ENCODE measurements around the gene FYN.
"Not testable (repeated sequence)": the region's sequence is repeated elsewhere in the genome, so short reads cannot be mapped to it uniquely, and the experiment has no call there.

FYN gene

GRCh38 chr6:111696814-111697213 is 176.4 kb downstream of the FYN start:
- no peak for DNase-seq

- no peak for DNase-seq
These were observed 180.7 kb downstream of the FYN start for GRCh38 chr6:111692327-111693164.

- no peak for DNase-seq
These were observed 181.7 kb downstream of the FYN start for GRCh38 chr6:111691345-111692225.

GRCh38 chr6:111689946-111690345 is 183.3 kb downstream of the FYN start:
- DNase-seq = no peak

- no peak for DNase-seq
These were observed 183.8 kb downstream of the FYN start for GRCh38 chr6:111689419-111689818.

GRCh38 chr6:111688331-111688730 is 184.9 kb downstream of the FYN start:
- DNase-seq = no peak

GRCh38 chr6:111687652-111688051 is 185.6 kb downstream of the FYN start:
- DNase-seq = no peak

- no peak for DNase-seq
These were observed 186.4 kb downstream of the FYN start for GRCh38 chr6:111686932-111687266.

- no peak for DNase-seq
These were observed 186.9 kb downstream of the FYN start for GRCh38 chr6:111686249-111686931.

GRCh38 chr6:111685526-111685925 is 187.7 kb downstream of the FYN start:
- no peak for DNase-seq

GRCh38 chr6:111685058-111685457 is 188.2 kb downstream of the FYN start:
- DNase-seq = no peak

GRCh38 chr6:111683749-111684267 is 189.4 kb downstream of the FYN start:
- DNase-seq = no peak

GRCh38 chr6:111683157-111683556 is 190.1 kb downstream of the FYN start:
- no peak for DNase-seq

- DNase-seq = no peak
These were observed 191.4 kb downstream of the FYN start for GRCh38 chr6:111681860-111682259.

GRCh38 chr6:111680811-111681609 is 192.2 kb downstream of the FYN start:
- DNase-seq = not testable (repeated sequence)

GRCh38 chr6:111680015-111680712 is 193.1 kb downstream of the FYN start:
- DNase-seq = no peak

- no peak for DNase-seq
These were observed 194.0 kb downstream of the FYN start for GRCh38 chr6:111679126-111679858.

GRCh38 chr6:111677249-111677990 is 195.8 kb downstream of the FYN start:
- no peak for DNase-seq

- no peak for DNase-seq
These were observed 196.9 kb downstream of the FYN start for GRCh38 chr6:111676383-111676782.

GRCh38 chr6:111674883-111675282 is 198.4 kb downstream of the FYN start:
- DNase-seq = no peak

Measured in SIG-M5 (cell line).